Left ventricle myocardium inferior (tissue), 1 donor: ENCODE results near the gene TXNIP. TPM values are rescaled to one million over a fixed set of nuclear protein-coding genes. Genes with fewer than 3 reads are reported as not detected.

Source experiments
- DNase-seq: peaks from one replicate; pipeline ENCODE4 v3.0.0-alpha.2; 2020
- H3K27ac ChIP-seq: fragments of 200-600 bp; replicated peaks from 2 replicates; pipeline ENCODE4 v1.8.0; 2021
- H3K27me3 ChIP-seq: fragments of 200-600 bp; 2 replicates; pipeline ENCODE4 v1.8.0; 2021; ENCODE audit warnings: low read depth
- H3K36me3 ChIP-seq: fragments of 200-600 bp; 2 replicates; pipeline ENCODE4 v1.8.0; 2021
- H3K4me1 ChIP-seq: fragments of 200-600 bp; 2 replicates; pipeline ENCODE4 v1.8.0; 2021
- H3K4me3 ChIP-seq: fragments of 200-600 bp; 2 replicates; pipeline ENCODE4 v1.8.0; 2021; ENCODE audit warnings: mild to moderate bottlenecking, moderate library complexity
- H3K9me3 ChIP-seq: fragments of 200-600 bp; replicated peaks from 2 replicates; pipeline ENCODE4 v1.8.0; 2021
- CTCF ChIP-seq: fragments of 200-600 bp; IDR thresholded peaks from 2 replicates; pipeline ENCODE4 v1.8.0; 2021; ENCODE audit warnings: antibody characterized with exemption, mild to moderate bottlenecking, borderline replicate concordance
- intact Hi-C: fragments of 100-400 bp; cut with micrococcal nuclease; formaldehyde crosslinking; loops from one replicate; pipeline ENCODE4 v1.11.0; 2022
- total RNA-seq: library from RNA; stranded (reverse); fragmentation: NEBNext Ultra II Directional; extraction: Animal tissue kit (Norgen Biotek cat#: 25700); gene quantifications from one replicate; pipeline ENCODE4 v1.2.1, GENCODE V29; 2021
- donor health status: DM: no; HTN: yes; CAD: no; lungs with severe emphysema.

TXNIP gene
- total RNA-seq, 1 donor from 2014 or later, result 753 TPM

GRCh38 chr1:145995148-145995881 lies 1.1 kb downstream of the TXNIP start:
- no peaks in the 10 kb centered on the region for H3K27me3 ChIP-seq
- peaks cover 40% of the 10 kb centered on the region for H3K36me3 ChIP-seq
- intact Hi-C loops, result no loop called here
- H3K27ac ChIP-seq, result peak overlapping the region; percentile 99
- DNase-seq, result no peak
- no peaks in the 10 kb centered on the region for H3K9me3 ChIP-seq
- peaks cover 91% of the 10 kb centered on the region for H3K4me1 ChIP-seq
- no peak for TF ChIP-seq CTCF
- H3K4me3 ChIP-seq, result peak overlapping the region; percentile 86

GRCh38 chr1:145994391-145995120 lies 1.8 kb downstream of the TXNIP start:
- H3K9me3 ChIP-seq, result no peaks in the 10 kb centered on the region
- H3K4me3 ChIP-seq, result peak overlapping the region; percentile 86
- DNase-seq, result no peak
- peaks cover 40% of the 10 kb centered on the region for H3K36me3 ChIP-seq
- no peak for TF ChIP-seq CTCF
- H3K4me1 ChIP-seq, result peaks cover 86% of the 10 kb centered on the region
- intact Hi-C loops, result no loop called here
- no peaks in the 10 kb centered on the region for H3K27me3 ChIP-seq
- peak overlapping the region; percentile 99 for H3K27ac ChIP-seq

GRCh38 chr1:145993618-145994390 lies 2.6 kb downstream of the TXNIP start:
- intact Hi-C loops, result no loop called here
- Histone ChIP-seq H3K9me3 (no peaks in the 10 kb centered on the region), H3K36me3 (peaks cover 40% of the 10 kb centered on the region), H3K27me3 (no peaks in the 10 kb centered on the region), H3K4me3 (peak overlapping the region; percentile 86), H3K27ac (peak overlapping the region; percentile 99), H3K4me1 (peaks cover 78% of the 10 kb centered on the region)
- peak; percentile 15 for TF ChIP-seq CTCF
- no peak for DNase-seq

GRCh38 chr1:145992958-145993617 lies 3.3 kb downstream of the TXNIP start:
- Histone ChIP-seq H3K4me3 (peak overlapping the region; percentile 86), H3K36me3 (peaks cover 40% of the 10 kb centered on the region), H3K9me3 (no peaks in the 10 kb centered on the region), H3K27ac (peak overlapping the region; percentile 99), H3K4me1 (peaks cover 76% of the 10 kb centered on the region), H3K27me3 (no peaks in the 10 kb centered on the region)
- intact Hi-C loops, result no loop called here
- no peak for DNase-seq
- no peak for TF ChIP-seq CTCF

DNA sequence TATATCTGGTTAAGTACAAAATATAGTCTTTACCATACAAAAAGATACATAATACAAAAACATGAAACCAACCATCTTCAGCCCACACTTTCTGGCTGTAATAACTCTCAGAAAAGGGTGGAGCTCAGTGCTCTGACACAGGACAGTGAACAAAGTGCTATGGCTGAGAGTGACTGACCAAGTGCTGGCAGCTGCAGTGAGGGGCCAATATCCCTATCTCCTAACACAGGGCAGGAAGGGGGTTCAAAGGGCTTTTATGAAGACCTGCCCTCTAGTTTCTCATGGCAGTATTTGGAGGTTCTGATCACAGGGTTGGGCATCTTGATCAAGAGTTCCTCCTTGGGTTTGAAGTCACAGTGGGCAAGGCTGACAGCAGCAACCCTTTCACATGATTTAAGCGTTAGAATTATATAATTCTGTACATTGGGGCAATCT lies 3.9 kb downstream of the TXNIP start:
- no peak for DNase-seq
- Histone ChIP-seq H3K9me3 (no peaks in the 10 kb centered on the region), H3K27ac (peak overlapping the region; percentile 99), H3K27me3 (no peaks in the 10 kb centered on the region), H3K36me3 (peaks cover 40% of the 10 kb centered on the region), H3K4me1 (peaks cover 75% of the 10 kb centered on the region), H3K4me3 (peak overlapping the region; percentile 86)
- intact Hi-C loops, result no loop called here
- no peak for TF ChIP-seq CTCF
